ENCODE measurements around the gene DCANP1.

GRCh38 chr5:135461481-135462151 lies 14.5 kb upstream of the DCANP1 start:
- TF ChIP-seq POLR2A (IDR thresholded peaks at IDR 0.05): no peak
- no peak for TF ChIP-seq CTCF (IDR thresholded peaks at IDR 0.05)
- TF ChIP-seq EP300 (IDR thresholded peaks at IDR 0.05): no peak

Data from ovary (tissue), 3 donors.